NCI-H524 (cell line): ENCODE data around the gene GGNBP2.

Experiments used
- DNase-seq, 2 experiments: peaks; one replicate each; lab custom pipeline; 2025; lab: John Stamatoyannopoulos, UW

Gene GGNBP2

DNA sequence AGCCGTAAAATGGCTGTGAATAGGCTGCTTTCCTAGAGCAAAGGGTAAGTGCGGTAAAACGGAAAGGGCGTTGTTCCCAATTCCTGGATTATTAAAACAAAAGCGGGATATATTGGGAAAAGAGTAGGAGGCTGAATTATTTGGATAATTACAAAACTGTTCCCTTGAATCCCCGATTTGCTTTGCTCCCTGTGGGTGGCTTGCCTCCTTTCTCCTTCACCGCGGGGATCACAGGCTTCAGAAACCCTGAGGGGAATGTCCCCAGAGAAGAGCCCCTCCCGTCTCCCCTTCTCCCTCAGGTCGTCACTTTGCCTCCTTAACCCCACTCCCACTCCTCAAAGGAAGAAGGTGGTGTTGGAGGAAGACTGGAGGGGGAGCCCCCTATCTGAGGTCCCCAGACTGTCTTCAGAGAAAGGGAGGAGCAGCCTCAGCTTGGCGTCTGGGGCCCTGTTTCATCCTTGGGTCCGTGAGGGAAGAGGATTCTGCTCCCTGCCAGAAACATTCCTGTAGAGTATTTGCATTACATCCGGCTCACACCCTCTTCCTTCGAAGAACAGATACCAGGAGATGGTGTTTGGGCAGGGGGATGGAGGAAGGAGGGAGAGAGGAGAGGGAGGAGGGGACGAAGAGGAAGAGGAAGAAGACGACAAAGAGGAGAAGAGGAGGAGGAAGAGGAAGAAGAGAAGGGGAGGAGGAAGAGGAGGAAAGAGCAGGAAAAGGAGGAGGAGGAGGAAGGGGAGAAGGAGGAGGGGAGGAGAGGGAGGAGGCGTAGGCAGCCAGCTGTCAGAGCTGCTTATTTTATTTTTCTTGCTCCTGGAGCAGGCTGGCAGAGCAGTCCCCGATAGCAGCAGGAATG is 88.4 kb downstream of the GGNBP2 start:
- no peak for DNase-seq
